Right lobe of liver (tissue), 4 donors: Measurements from ENCODE around the gene MAPK14.

Source experiments
- POLR2A ChIP-seq: fragments of 450-650 bp; IDR thresholded peaks from one replicate; pipeline ENCODE4 v1.6.1; 2017; ENCODE audit warnings: antibody characterized with exemption, mild to moderate bottlenecking
- TF ChIP-seq, protein P1 (sequence below), 4 donors: fragments of 200-600 bp in 3 of 4; fragments of 450-650 bp in 1 of 4; IDR thresholded peaks; one replicate each; pipeline versions ENCODE4 v1.5.1 to v1.8.0; 2016 to 2022; ENCODE audit warnings: antibody characterized with exemption in 4 of 4, mild to moderate bottlenecking in 2 of 4
- donor health status: DM: no; HTN: no; CAD: no.
- donor health status: DM: no; HTN: no; CAD: no.
- donor health status: DM: no; HTN: yes; CAD: no.

DNA sequence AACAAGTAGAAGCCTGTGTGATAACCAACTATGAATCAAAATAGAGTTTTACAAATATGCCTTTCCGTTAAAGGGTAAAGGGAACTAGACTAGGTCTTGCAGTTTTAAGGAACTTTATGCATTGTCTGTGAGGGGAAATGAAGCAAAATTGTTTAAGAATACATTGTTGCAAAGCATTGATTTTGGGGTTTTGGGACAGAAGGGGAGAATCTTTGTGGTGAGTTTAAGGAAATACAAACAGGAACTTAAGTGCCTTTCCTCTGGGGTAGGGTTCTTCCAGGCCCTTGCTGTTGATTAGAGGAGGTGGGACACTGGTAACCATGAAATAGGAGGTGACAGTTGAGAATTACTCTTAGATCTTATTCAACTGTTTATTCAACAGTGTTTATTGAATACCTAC, 4.7 kb downstream of the MAPK14 start:
- TF ChIP-seq, protein P1, sequence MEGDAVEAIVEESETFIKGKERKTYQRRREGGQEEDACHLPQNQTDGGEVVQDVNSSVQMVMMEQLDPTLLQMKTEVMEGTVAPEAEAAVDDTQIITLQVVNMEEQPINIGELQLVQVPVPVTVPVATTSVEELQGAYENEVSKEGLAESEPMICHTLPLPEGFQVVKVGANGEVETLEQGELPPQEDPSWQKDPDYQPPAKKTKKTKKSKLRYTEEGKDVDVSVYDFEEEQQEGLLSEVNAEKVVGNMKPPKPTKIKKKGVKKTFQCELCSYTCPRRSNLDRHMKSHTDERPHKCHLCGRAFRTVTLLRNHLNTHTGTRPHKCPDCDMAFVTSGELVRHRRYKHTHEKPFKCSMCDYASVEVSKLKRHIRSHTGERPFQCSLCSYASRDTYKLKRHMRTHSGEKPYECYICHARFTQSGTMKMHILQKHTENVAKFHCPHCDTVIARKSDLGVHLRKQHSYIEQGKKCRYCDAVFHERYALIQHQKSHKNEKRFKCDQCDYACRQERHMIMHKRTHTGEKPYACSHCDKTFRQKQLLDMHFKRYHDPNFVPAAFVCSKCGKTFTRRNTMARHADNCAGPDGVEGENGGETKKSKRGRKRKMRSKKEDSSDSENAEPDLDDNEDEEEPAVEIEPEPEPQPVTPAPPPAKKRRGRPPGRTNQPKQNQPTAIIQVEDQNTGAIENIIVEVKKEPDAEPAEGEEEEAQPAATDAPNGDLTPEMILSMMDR (IDR thresholded peaks at IDR 0.05): no peak
- TF ChIP-seq POLR2A: no peak
